Measurements from ENCODE around the gene DDX19B. TPM values are rescaled to one million over a fixed set of nuclear protein-coding genes. Genes with fewer than 3 reads are reported as not detected.

DDX19B gene
- total and polyA plus RNA-seq, 8 donors, result 9.8 to 34.3 (median 23.1) TPM

DNA sequence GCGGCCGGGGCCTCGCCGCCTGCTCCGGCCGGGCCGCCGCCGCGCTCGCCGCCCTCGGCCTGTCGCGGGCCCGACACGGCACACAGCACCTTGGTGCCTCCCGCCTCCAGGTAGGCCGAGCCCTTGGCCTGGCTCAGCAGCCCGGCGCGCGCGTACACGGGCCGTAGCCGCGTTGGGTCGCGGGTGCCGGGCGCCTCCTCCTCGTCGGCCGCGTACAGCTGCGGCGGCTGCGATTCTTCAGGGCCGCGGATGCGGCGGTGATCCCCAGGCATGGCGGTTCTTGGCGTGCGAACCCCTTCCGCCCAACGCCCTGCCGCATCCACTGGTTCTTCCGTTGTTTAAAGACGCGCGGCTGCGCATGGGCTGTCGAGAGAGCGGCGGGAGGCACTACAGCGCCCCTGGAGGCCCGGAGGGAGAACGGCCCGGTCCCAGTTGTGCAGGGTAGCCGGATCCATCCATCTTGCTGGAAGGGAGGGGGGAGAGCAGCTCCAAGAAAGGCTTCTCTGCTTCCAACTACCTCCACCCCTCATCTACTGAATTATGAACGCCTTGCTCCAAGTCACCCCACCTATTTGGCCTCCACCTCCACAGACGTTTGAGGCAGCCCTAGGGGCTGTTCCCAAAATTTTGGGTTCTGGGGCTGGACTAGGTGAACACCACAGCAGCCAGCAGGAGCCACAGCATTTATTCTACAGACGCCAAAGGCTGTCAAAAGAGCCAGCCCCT lies 47.2 kb upstream of the DDX19B start, which contains the start of gene EXOSC6:
Gene EXOSC6, minus strand, starts transcription at position 312 of the 726 bp plus-strand sequence. Its CDS starts 40 bp downstream, at position 272.
- Histone ChIP-seq H3K27me3 (no peaks in the 10 kb centered on the region), H3K4me3 (peak within 1 kb of the TSS; percentile 66 to 82 (median 77)), H3K4me1 (peaks cover 14 to 40% (median 20%) of the 10 kb centered on the region in 4 donors), H3K36me3 (peaks cover 41 to 58% (median 49%) of the 10 kb centered on the region in 4 donors), H3K9me3 (no peaks in the 10 kb centered on the region), H3K27ac (peak within 1 kb of the TSS; percentile 85 to 96 (median 90))
- WGBS, 5 donors, result 2 to 3% (median 2%) methylated on average over 34 to 65 of the region's 65 CpGs
- peak; percentile 92 to 98 for DNase-seq
- intact Hi-C loops (cut with DNase I; ENCODE audit: low total_unique reads), result loop anchor here (10.0 kb wide), 1 partner anchor 97 kb away; no protein-coding TSS in a partner anchor
- TF ChIP-seq POLR2A (IDR thresholded peaks at IDR 0.05) (no peak), POLR2AphosphoS5 (IDR thresholded peaks at IDR 0.05) (peak; percentile 88 to 98 (median 92)), EP300 (IDR thresholded peaks at IDR 0.05) (no peak)
- TF ChIP-seq, protein P1, sequence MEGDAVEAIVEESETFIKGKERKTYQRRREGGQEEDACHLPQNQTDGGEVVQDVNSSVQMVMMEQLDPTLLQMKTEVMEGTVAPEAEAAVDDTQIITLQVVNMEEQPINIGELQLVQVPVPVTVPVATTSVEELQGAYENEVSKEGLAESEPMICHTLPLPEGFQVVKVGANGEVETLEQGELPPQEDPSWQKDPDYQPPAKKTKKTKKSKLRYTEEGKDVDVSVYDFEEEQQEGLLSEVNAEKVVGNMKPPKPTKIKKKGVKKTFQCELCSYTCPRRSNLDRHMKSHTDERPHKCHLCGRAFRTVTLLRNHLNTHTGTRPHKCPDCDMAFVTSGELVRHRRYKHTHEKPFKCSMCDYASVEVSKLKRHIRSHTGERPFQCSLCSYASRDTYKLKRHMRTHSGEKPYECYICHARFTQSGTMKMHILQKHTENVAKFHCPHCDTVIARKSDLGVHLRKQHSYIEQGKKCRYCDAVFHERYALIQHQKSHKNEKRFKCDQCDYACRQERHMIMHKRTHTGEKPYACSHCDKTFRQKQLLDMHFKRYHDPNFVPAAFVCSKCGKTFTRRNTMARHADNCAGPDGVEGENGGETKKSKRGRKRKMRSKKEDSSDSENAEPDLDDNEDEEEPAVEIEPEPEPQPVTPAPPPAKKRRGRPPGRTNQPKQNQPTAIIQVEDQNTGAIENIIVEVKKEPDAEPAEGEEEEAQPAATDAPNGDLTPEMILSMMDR (IDR thresholded peaks at IDR 0.05), result peak in 5 of 7 experiments; percentile 80 to 92 (median 91)

DNA sequence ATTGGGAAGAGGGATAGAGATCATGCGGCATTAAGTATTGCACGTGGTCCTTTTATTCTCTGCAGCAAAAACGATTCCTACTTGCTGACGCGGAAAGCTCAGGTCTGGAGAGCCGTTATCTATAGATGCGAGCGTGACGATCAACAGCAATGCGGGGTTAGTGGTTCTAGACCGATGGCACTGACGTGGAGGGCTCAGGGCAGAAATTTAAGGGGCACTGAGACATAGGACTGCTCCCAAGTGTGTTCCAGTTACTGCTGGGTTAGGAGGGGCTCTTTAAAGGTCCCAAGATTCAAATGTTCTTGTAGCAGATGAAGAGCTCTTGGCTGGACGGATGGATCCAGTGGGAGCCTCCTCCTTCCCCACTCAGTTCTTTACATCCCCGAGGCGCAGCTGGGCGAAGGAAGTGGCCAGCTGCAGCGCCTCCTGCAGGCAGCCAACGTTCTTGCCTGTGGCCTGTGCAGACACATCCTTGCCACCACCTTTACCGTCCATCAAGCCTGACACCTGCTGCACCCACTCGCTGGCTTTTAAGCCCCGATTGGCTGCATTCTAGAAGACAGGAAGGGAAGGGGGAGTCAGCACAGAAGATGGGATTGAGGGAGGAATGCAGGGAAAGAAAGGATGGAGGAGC lies 46.5 kb upstream of the DDX19B start:
- intact Hi-C loops (cut with DNase I; ENCODE audit: low total_unique reads), result loop anchor here (10.0 kb wide), 1 partner anchor 98 kb away; no protein-coding TSS in a partner anchor
- H3K4me1 ChIP-seq, result peaks cover 14 to 40% (median 20%) of the 10 kb centered on the region in 4 donors
- no peak overlapping the region for H3K4me3 ChIP-seq
- H3K27me3 ChIP-seq, result no peaks in the 10 kb centered on the region
- no peaks in the 10 kb centered on the region for H3K9me3 ChIP-seq
- WGBS, 5 donors, result 81 to 91% (median 90%) methylated on average over 21 of the region's 21 CpGs
- peak overlapping the region in 3 of 5 donors; percentile 85 to 95 (median 89) for H3K27ac ChIP-seq
- TF ChIP-seq POLR2AphosphoS5 (IDR thresholded peaks at IDR 0.05) (no peak), POLR2A (IDR thresholded peaks at IDR 0.05) (no peak), EP300 (IDR thresholded peaks at IDR 0.05) (no peak)
- TF ChIP-seq, protein P1 (IDR thresholded peaks at IDR 0.05), result no peak
- peak in 1 of 2 donors; percentile 30 for DNase-seq
- H3K36me3 ChIP-seq, result peaks cover 48 to 64% (median 55%) of the 10 kb centered on the region in 4 donors

DNA sequence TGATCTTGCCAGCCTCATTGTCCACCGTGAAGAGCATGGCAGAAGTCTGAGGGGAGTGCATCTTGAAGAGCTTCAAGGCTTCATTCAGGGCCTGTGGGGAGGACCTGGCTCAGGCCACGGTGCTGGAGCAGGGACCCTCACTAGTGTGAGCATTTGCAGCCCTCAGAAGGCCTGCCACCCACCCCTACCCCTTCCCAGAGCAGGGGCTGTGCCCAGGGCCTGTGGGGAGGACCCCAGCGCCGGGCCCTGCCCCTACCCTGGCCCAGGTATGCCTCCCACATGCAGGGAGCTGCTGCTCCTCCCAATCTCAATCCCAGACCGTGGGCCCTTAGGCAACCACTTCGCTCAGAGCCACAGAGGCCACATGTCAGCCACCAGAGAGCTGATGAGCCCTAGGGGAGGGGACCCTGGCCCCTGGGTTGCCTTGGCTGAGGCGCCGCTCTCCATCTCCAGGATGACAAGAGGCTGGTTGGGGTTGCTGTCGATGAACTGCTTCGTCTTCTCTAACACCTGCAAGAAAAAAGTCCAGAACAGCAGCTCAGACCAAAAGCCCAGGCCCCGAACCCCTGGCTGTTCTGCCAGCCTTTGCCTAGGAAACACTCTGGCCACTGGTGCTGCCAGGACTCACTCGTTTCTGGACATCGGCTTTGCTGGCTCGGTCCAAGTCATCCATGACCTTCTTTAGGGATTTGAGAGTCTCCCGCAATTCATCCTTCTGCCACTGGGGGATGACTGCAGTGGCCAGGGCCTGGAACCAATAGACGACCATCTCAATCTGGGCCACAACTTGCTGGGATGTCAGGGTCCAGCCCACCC lies 45.5 kb upstream of the DDX19B start:
- intact Hi-C loops (cut with DNase I; ENCODE audit: low total_unique reads), result loop anchor here (10.0 kb wide), 1 partner anchor 99 kb away; no protein-coding TSS in a partner anchor
- peaks cover 14 to 29% (median 20%) of the 10 kb centered on the region in 4 donors for H3K4me1 ChIP-seq
- H3K27ac ChIP-seq, result peak overlapping the region in 1 of 5 donors; percentile 2
- no peak overlapping the region for H3K4me3 ChIP-seq
- no peak for TF ChIP-seq POLR2A (IDR thresholded peaks at IDR 0.05)
- TF ChIP-seq, protein P1 (IDR thresholded peaks at IDR 0.05), result peak in 2 of 7 experiments; percentile 34 to 55
- H3K36me3 ChIP-seq, result peaks cover 58 to 70% (median 66%) of the 10 kb centered on the region in 4 donors
- 77 to 82% (median 79%) methylated on average over 12 to 16 of the region's 16 CpGs for WGBS, 5 donors
- H3K9me3 ChIP-seq, result no peaks in the 10 kb centered on the region
- no peaks in the 10 kb centered on the region for H3K27me3 ChIP-seq
- DNase-seq, result peak in 1 of 2 donors; percentile 63

Data from stomach (tissue), 9 donors.